SKM-1 treated with dmso at 0.1 percent for 144 hours (cell line): ENCODE results near the gene TPRX1.
"Not testable (repeated sequence)": the region's sequence is repeated elsewhere in the genome, so short reads cannot be mapped to it uniquely, and the experiment has no call there.

Experiments used
- DNase-seq: peaks from one replicate; lab custom pipeline; 2025; ENCODE audit not compliant: unreplicated experiment; lab: John Stamatoyannopoulos, UW

TPRX1 gene

GRCh38 chr19:47804451-47804850 lies at the start of gene TPRX1:
Gene TPRX1 (minus strand): TSS chr19:47804551. CDS start chr19:47804539, 12 bp downstream.
- not testable (repeated sequence) for DNase-seq

- DNase-seq: no peak
These were observed 48.7 kb upstream of the TPRX1 start for GRCh38 chr19:47853003-47853402.

- DNase-seq: no peak
These were observed 44.6 kb upstream of the TPRX1 start for GRCh38 chr19:47848823-47849473.

GRCh38 chr19:47848425-47848822 lies 44.1 kb upstream of the TPRX1 start:
- no peak for DNase-seq

GRCh38 chr19:47842941-47843340 lies 38.6 kb upstream of the TPRX1 start:
- DNase-seq: no peak

- DNase-seq: no peak
These were observed 35.6 kb upstream of the TPRX1 start for GRCh38 chr19:47839913-47840312.

GRCh38 chr19:47839411-47839810 lies 35.1 kb upstream of the TPRX1 start:
- no peak for DNase-seq

GRCh38 chr19:47836038-47836437 lies 31.7 kb upstream of the TPRX1 start:
- DNase-seq: no peak

- DNase-seq: no peak
These were observed 28.4 kb upstream of the TPRX1 start for GRCh38 chr19:47832723-47833122.

GRCh38 chr19:47826800-47827199 lies 22.4 kb upstream of the TPRX1 start:
- no peak for DNase-seq

- no peak for DNase-seq
These were observed 20.0 kb upstream of the TPRX1 start for GRCh38 chr19:47824396-47824795.

- no peak for DNase-seq
These were observed 17.2 kb upstream of the TPRX1 start, which contains the start of gene CRX for GRCh38 chr19:47821460-47822020. Gene CRX (plus strand): TSS chr19:47821937. CDS start chr19:47834444, 12,507 bp downstream.

- no peak for DNase-seq
These were observed 16.1 kb upstream of the TPRX1 start for GRCh38 chr19:47820410-47820809.

GRCh38 chr19:47819858-47820257 lies 15.5 kb upstream of the TPRX1 start:
- DNase-seq: no peak

- not testable (repeated sequence) for DNase-seq
These were observed 13.9 kb upstream of the TPRX1 start for GRCh38 chr19:47818221-47818620.

- not testable (repeated sequence) for DNase-seq
These were observed 11.9 kb upstream of the TPRX1 start for GRCh38 chr19:47816270-47816669.

- no peak for DNase-seq
These were observed 9.6 kb upstream of the TPRX1 start for GRCh38 chr19:47813995-47814328.

- peak; percentile 52 for DNase-seq
These were observed 9.1 kb upstream of the TPRX1 start for GRCh38 chr19:47813304-47813994.

GRCh38 chr19:47806435-47806834 lies 2.1 kb upstream of the TPRX1 start:
- no peak for DNase-seq

- no peak for DNase-seq
These were observed 962 bp upstream of the TPRX1 start for GRCh38 chr19:47805313-47805712.

GRCh38 chr19:47803671-47804070 lies 680 bp downstream of the TPRX1 start:
- not testable (repeated sequence) for DNase-seq

GRCh38 chr19:47803148-47803547 lies 1.2 kb downstream of the TPRX1 start:
- DNase-seq: not testable (repeated sequence)
